NOMO-1 treated with DMSO at 0.1 percent for 48 hours (cell line): ENCODE data around the gene MISP3.

ENCODE experiments used
- DNase-seq: peaks from one replicate; lab custom pipeline; 2025; ENCODE audit not compliant: unreplicated experiment; lab: John Stamatoyannopoulos, UW

MISP3 gene

GRCh38 chr19:14101003-14101545, 28.5 kb downstream of the MISP3 start:
- no peak for DNase-seq

GRCh38 chr19:14102102-14102696, 29.6 kb downstream of the MISP3 start:
- DNase-seq, result no peak

- DNase-seq, result no peak
These were observed 30.2 kb downstream of the MISP3 start for GRCh38 chr19:14102756-14103155.

- DNase-seq, result no peak
These were observed 30.7 kb downstream of the MISP3 start for GRCh38 chr19:14103310-14103709.

GRCh38 chr19:14105680-14106079, 33.1 kb downstream of the MISP3 start:
- no peak for DNase-seq

GRCh38 chr19:14106840-14107239, 34.3 kb downstream of the MISP3 start:
- DNase-seq, result no peak

GRCh38 chr19:14107581-14108461, 35.2 kb downstream of the MISP3 start:
- no peak for DNase-seq

- DNase-seq, result no peak
These were observed 38.1 kb downstream of the MISP3 start for GRCh38 chr19:14110650-14111049.

GRCh38 chr19:14111486-14111885, 38.9 kb downstream of the MISP3 start:
- no peak for DNase-seq

GRCh38 chr19:14112051-14112808, 39.6 kb downstream of the MISP3 start:
- no peak for DNase-seq

- DNase-seq, result no peak
These were observed 40.3 kb downstream of the MISP3 start for GRCh38 chr19:14112809-14113385.

- no peak for DNase-seq
These were observed 41.3 kb downstream of the MISP3 start for GRCh38 chr19:14113762-14114414.

- no peak for DNase-seq
These were observed 41.9 kb downstream of the MISP3 start for GRCh38 chr19:14114439-14114838.

GRCh38 chr19:14114854-14115253, 42.3 kb downstream of the MISP3 start:
- peak; percentile 85 for DNase-seq

GRCh38 chr19:14115756-14116155, 43.2 kb downstream of the MISP3 start:
- no peak for DNase-seq

GRCh38 chr19:14116525-14116917, 43.9 kb downstream of the MISP3 start:
- no peak for DNase-seq

- no peak for DNase-seq
These were observed 44.5 kb downstream of the MISP3 start for GRCh38 chr19:14116918-14117578.

GRCh38 chr19:14117668-14118164, 45.1 kb downstream of the MISP3 start, which contains the start of gene PRKACA:
TSS of gene PRKACA (minus strand) at chr19:14117762. CDS start at chr19:14117547, 215 bp downstream.
- DNase-seq, result peak; percentile 98

- peak; percentile 93 for DNase-seq
These were observed 45.8 kb downstream of the MISP3 start for GRCh38 chr19:14118165-14119051.
